ENCODE results near the gene HBD. TPM values are rescaled to one million over a fixed set of nuclear protein-coding genes. Genes with fewer than 3 reads are reported as not detected.

The HBD gene
- total RNA-seq, 2 donors from 2014 or later = 1.4 to 4.8 TPM

DNA sequence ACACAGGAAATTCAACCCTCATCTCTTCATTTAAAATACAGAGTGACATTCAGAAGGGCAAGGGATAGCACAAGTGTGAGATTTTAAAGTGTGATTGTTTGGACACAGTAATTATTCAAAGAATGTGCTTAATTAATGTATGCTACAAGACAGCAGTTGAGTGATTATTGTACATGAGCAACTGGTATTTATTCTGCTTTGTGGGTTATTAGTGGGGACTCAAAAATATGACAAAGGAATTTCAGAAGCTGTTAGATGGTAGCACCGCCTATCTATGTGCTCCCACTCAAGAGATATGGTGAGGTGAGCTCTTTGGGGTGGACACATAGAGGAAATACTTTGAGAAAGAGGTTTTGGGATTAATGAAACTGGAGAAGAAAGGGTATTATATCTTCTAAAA is 5.8 kb upstream of the HBD start:
- intact Hi-C loops (cut with DNase I) = no loop called here
- DNase-seq (ENCODE audit: low spot score) = no peak

DNA sequence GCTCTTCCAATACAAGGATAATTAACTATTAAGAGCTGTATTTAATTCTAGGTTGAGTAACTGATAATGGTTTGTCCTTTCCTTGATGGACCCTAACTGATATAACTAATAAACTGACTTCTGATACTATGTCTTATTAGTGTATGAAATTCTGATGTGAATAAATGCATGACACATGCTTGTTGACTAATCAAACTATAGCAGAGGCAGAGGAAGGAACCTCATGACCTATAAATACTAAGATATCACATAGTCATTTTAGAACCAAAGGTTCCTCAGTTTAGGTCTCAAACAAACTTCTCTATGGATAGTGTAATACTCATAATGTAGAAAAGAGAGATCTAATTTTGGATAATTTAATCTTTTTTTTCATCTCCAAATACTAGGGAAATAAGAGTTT is 4.8 kb upstream of the HBD start:
- intact Hi-C loops (cut with DNase I) = no loop called here
- no peak for DNase-seq (ENCODE audit: low spot score)

DNA sequence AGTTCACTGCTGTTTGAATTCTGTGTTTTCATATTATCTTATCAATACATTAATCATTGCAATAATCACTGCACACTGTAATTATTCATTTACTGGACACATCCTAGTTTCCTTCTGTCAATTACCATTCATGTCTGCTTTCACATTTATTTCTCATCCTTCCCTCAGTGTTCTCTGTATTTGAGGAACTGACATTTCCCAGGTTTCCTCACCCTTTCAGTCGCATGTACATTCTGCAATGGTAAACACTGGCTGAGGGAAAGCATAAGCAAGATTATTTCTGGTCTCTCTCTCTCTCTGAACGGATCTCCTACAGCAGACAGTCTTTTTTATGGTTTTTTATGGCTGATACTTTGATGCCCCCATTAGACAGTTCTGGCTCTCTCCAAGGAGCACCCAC is 4.2 kb upstream of the HBD start:
- DNase-seq (ENCODE audit: low spot score) = no peak
- intact Hi-C loops (cut with DNase I) = no loop called here

DNA sequence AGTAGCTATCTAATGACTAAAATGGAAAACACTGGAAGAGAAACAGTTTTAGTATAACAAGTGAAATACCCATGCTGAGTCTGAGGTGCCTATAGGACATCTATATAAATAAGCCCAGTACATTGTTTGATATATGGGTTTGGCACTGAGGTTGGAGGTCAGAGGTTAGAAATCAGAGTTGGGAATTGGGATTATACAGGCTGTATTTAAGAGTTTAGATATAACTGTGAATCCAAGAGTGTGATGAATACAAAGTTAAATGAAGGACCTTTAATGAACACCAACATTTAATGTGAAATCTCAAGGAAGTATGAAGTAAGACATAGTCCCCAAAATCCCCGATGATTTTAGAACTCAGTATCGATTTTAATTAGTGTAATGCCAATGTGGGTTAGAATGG is 3.1 kb upstream of the HBD start:
- intact Hi-C loops (cut with DNase I) = no loop called here
- DNase-seq (ENCODE audit: low spot score) = no peak

DNA sequence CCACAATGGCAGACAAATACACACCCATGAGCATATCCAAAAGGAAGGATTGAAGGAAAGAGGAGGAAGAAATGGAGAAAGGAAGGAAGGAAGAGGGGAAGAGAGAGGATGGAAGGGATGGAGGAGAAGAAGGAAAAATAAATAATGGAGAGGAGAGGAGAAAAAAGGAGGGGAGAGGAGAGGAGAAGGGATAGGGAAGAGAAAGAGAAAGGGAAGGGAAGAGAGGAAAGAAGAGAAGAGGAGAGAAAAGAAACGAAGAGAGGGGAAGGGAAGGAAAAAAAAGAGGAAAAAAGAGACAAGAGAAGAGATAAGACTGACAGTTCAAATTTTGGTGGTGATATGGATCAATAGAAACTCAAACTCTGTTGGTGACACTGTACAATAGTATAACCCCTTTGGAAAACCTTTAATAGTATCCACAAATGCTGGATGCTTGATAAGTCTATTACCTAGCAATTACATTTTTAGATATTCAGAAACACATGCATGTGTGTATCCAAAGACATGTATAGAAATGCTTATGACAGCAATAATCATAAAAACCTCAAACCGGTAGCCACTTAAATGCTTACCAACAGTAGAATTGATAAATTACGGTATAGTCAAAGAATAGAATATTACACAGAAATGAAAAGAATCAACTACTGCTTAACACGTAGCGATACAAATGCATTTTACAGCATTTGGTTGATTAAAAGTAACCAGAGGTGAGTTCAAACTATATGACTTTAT is 1.2 kb upstream of the HBD start:
- no peak for DNase-seq (ENCODE audit: low spot score)
- intact Hi-C loops (cut with DNase I) = no loop called here

DNA sequence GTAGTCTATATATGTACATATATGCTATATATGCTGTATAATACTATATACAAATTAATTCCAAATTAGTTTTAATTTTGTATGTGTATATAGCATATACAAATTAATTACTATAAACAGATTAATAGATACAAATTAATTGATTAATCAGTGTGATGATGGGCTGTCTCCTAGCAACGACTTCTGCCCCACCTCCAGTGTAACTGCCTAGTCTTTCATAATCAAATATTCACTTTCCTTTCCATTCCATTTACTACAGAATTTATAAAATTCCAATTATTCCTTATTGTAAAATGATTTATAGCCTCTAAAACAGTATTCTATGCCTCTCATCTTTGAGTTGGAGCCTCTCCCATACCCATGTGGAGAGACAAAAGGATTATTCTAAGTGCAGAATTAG is 976 bp downstream of the HBD start:
- DNase-seq (ENCODE audit: low spot score) = no peak

DNA sequence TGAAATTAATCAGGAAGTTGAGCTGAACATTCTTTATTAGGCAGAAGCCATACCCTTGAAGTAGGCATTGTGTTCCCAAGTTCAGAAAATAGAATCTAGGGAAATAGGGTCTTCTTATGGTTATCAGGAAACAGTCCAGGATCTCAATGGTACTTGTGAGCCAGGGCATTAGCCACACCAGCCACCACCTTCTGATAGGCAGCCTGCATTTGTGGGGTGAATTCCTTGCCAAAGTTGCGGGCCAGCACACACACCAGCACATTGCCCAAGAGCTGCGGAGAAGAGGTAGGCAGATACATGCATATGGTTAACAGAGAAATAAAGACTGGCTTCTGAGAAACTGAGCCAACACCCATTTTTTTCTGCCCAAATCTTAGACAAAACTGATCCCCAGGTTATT is 1.5 kb downstream of the HBD start:
- no peak for DNase-seq (ENCODE audit: low spot score)
- intact Hi-C loops (cut with DNase I) = no loop called here

More for the DNA sequence above, 976 bp downstream of the HBD start:
- intact Hi-C loops (cut with DNase I) = no loop called here

DNA sequence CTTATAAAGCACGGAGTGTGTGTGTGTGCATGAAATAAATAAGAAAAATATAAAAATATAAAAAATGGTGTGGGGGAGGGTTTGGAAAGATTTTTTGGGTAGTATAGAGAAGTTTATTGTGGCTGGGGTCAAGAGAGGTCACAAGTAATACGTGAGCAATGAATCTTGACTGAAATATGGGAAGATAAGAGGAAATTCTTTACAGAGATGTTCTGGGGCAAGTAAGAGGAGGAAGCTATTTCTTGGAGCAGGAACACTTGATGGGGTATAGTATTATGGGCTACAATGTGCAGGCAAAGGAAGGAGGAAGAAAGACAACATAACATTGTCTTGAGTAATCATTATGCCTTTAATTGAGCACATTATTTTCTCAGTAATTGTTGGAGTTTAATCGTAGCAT is 2.1 kb downstream of the HBD start:
- DNase-seq (ENCODE audit: low spot score) = no peak
- intact Hi-C loops (cut with DNase I) = no loop called here

DNA sequence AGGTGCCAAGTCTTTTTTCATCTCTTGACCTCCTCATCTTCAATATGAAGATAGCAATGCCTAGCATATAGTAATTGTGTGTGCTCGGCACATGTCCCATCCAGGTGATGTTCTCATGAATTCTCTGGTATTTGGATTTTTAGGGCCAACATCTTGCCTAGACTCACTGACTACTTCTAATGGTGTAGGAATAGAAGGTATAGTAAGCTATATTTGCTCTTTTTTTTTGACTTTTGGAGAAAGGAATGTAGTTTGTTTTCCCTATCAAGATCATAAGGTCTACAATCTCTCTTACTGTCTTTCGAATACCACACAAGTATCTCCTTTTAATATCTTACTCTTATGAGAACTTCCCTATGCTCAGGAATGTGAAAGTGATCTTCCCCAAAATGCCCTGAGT is 3.2 kb downstream of the HBD start:
- intact Hi-C loops (cut with DNase I) = no loop called here
- no peak for DNase-seq (ENCODE audit: low spot score)

DNA sequence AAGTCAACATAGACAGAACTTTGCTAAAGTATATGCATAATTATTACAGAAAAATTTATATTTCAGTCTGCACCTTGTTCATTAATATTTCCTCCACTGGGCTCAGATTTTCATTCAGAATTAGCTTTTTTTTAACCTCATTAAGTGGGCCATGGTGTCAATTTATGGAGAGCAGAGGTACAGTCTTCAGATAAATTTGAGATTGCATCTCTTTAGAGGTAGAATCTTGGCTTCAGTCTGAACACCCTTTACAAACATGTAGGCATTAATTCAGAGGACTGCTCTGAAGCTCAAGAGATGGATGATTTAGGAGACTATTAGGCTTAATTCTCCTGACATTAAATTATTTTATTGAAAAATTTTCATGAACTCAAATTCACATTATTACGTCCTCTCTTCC is 4.0 kb downstream of the HBD start:
- intact Hi-C loops (cut with DNase I) = no loop called here
- no peak for DNase-seq (ENCODE audit: low spot score)

DNA sequence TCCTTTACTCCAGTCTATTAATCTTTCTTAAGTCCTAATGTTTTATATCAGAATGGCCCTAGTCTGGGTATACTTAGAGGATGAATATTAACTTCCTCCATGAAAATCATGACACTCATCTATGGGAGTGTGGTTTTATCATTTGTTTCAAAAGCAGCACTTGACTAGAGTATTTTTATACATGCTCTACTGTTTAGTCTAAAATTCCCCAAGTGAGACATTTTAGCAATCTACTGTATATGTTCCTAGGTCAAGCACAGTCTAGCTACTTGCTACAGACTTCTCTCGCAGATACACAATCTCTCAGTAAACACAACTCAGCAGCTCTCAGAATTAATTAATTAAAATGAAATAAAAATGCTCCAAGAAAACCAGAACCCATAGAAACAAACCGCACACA is 4.5 kb downstream of the HBD start:
- no peak for DNase-seq (ENCODE audit: low spot score)
- intact Hi-C loops (cut with DNase I) = no loop called here

DNA sequence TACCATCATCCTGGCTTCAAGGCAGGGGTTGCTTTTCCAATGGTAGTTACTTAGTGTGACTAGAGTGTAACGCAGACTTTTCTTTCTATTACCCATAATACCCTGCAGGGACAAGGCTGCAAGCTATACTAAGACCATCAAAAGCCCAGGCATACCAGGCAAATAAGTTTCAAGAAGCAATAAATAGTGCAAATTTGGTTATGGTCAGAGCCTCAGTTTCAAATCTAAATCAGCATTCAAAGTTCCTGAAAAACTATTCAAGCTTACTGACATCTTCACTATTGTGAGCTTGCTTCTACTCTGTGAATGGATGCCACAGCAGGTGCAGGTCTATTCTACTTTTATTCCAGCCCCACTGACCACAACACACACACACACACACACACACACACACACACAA is 4.9 kb downstream of the HBD start:
- DNase-seq (ENCODE audit: low spot score) = no peak
- intact Hi-C loops (cut with DNase I) = no loop called here

DNA sequence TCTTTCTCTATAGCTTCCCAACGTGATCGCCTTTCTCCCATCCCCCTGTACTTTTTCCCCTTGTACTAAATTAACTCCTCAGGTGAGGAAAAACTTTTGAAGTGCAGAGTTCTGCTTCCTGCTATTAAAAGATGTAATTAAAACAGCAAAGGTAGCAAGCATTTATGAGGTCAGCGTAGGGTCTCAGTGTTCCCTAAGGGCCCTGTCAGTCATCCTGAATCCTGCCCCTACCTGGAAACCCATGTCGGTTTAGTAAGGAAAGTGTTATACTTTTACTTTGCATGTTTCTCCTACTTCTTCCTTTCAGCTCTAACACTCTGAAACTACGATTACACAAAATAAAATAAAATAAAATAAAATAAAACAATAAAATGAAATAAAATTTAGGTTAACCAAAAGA is 6.2 kb downstream of the HBD start:
- no peak for DNase-seq (ENCODE audit: low spot score)
- intact Hi-C loops (cut with DNase I) = no loop called here

DNA sequence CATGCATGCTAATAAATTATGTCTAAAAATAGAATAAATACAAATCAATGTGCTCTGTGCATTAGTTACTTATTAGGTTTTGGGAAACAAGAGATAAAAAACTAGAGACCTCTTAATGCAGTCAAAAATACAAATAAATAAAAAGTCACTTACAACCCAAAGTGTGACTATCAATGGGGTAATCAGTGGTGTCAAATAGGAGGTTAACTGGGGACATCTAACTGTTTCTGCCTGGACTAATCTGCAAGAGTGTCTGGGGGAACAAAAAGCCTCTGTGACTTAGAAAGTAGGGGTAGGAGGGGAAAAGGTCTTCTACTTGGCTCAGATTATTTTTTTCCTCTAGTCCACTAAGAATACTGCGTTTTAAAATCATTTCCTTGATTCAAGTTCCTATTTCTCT is 6.6 kb downstream of the HBD start:
- DNase-seq (ENCODE audit: low spot score) = no peak
- intact Hi-C loops (cut with DNase I) = no loop called here

DNA sequence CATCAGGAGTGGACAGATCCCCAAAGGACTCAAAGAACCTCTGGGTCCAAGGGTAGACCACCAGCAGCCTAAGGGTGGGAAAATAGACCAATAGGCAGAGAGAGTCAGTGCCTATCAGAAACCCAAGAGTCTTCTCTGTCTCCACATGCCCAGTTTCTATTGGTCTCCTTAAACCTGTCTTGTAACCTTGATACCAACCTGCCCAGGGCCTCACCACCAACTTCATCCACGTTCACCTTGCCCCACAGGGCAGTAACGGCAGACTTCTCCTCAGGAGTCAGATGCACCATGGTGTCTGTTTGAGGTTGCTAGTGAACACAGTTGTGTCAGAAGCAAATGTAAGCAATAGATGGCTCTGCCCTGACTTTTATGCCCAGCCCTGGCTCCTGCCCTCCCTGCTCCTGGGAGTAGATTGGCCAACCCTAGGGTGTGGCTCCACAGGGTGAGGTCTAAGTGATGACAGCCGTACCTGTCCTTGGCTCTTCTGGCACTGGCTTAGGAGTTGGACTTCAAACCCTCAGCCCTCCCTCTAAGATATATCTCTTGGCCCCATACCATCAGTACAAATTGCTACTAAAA is 7.5 kb downstream of the HBD start, which contains the start of gene HBB:
HBB (minus strand) TSS at position 340 of the 579 bp plus-strand sequence; CDS start at position 290, 50 bp downstream.
- intact Hi-C loops (cut with DNase I) = no loop called here
- no peak for DNase-seq (ENCODE audit: low spot score)

DNA sequence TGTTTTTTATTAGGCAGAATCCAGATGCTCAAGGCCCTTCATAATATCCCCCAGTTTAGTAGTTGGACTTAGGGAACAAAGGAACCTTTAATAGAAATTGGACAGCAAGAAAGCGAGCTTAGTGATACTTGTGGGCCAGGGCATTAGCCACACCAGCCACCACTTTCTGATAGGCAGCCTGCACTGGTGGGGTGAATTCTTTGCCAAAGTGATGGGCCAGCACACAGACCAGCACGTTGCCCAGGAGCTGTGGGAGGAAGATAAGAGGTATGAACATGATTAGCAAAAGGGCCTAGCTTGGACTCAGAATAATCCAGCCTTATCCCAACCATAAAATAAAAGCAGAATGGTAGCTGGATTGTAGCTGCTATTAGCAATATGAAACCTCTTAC is 8.8 kb downstream of the HBD start:
- no peak for DNase-seq (ENCODE audit: low spot score)
- intact Hi-C loops (cut with DNase I) = no loop called here

DNA sequence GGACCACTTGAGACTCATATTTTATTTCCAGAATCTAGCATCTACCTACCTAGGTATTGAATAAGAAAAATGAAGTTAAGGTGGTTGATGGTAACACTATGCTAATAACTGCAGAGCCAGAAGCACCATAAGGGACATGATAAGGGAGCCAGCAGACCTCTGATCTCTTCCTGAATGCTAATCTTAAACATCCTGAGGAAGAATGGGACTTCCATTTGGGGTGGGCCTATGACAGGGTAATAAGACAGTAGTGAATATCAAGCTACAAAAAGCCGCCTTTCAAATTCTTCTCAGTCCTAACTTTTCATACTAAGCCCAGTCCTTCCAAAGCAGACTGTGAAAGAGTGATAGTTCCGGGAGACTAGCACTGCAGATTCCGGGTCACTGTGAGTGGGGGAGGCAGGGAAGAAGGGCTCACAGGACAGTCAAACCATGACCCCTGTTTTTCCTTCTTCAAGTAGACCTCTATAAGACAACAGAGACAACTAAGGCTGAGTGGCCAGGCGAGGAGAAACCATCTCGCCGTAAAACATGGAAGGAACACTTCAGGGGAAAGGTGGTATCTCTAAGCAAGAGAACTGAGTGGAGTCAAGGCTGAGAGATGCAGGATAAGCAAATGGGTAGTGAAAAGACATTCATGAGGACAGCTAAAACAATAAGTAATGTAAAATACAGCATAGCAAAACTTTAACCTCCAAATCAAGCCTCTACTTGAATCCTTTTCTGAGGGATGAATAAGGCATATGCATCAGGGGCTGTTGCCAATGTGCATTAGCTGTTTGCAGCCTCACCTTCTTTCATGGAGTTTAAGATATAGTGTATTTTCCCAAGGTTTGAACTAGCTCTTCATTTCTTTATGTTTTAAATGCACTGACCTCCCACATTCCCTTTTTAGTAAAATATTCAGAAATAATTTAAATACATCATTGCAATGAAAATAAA is 9.5 kb downstream of the HBD start:
- no peak for DNase-seq (ENCODE audit: low spot score)
- intact Hi-C loops (cut with DNase I) = no loop called here

DNA sequence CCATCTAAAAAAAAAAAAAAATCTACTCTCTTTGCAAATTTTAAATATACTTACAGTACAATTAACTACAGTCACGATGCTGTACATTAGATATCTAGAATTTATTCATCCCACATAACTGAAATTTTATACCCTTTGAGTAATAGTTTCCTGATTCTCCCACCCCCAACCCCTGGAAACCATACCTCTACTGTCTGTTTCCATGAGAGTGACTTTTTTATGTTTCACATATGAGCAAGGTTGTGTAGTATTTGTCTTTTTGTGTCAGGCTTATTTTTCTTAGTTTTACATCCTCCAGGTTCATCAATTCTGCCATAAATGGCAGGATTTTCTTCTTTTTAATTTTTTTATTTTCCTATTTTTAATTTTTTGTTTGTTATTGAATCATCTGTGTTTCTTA is 10.6 kb downstream of the HBD start:
- DNase-seq (ENCODE audit: low spot score) = no peak
- intact Hi-C loops (cut with DNase I) = no loop called here

DNA sequence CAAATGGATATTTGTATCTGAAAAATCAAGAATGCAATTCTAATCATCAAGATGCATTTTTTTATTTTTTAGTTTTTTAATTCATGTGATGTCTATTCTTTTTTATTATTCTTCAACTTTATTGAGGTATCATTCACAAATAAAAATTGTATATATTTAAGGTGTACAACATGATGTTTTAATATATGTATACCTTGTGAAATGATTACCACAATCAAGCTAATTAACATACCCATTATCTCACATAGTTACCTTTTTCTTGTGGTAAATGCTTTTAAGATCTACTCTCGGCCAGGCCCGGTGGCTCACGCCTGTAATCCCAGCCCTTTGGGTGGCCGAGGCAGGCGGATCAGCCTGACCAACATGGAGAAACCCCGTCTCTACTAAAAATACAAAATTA is 11.1 kb downstream of the HBD start:
- intact Hi-C loops (cut with DNase I) = no loop called here

DNA sequence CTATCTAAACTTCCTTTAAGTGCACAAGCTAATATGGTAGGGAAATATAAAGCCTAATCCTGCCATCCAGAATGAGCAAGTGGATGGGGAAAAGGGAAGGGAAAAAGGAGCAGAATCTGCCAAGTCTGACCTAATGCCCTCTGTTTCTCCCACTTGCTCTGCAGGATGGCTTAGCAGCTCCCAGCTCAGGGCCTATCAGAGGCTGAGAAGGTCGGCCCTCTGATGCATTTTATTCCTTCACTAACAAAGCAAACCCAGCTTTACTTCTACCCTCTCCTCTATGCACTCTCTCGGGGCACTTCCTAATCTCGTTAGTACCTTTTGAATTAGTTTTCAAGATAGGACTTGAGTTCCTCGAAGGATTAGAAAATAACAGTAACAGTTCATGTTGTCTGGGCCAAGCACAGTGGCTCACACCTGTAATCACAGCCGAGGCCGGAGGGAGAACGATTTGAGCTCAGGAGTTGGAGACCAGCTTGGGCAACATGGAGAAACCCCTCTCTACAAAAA is 23.9 kb downstream of the HBD start:
- intact Hi-C loops (cut with DNase I) = no loop called here
- DNase-seq (ENCODE audit: low spot score) = no peak

More for the DNA sequence above, 11.1 kb downstream of the HBD start:
- no peak for DNase-seq (ENCODE audit: low spot score)

Measured in posterior vena cava (tissue), 2 donors.